Breast epithelium (tissue), 4 donors: ENCODE results near the gene IRF1. TPM values are rescaled to one million over a fixed set of nuclear protein-coding genes. Genes with fewer than 3 reads are reported as not detected.
A peak's percentile ranks its signal among the peaks of the same experiment; 100 is the strongest.
"Not testable (repeated sequence)": the region's sequence is repeated elsewhere in the genome, so short reads cannot be mapped to it uniquely, and the experiment has no call there.

Experiments
- DNase-seq, 2 donors: peaks; one replicate each; pipeline ENCODE4 v3.0.0-alpha.2; 2019; ENCODE audit warnings: low spot score in 2 of 2
- H3K27ac ChIP-seq, 2 donors: fragments of 200-600 bp; sonication (generic) in 1 of 2; one replicate each; pipeline ENCODE4 v1.5.1; 2016 to 2019; ENCODE audit warnings: mild to moderate bottlenecking in 1 of 2
- H3K27me3 ChIP-seq, 2 donors: fragments of 200-600 bp; sonication (generic) in 1 of 2; one replicate each; pipeline versions ENCODE4 v1.5.1 to v1.6.0; 2017 to 2019; ENCODE audit warnings: control low read depth in 1 of 2, mild to moderate bottlenecking in 1 of 2
- H3K36me3 ChIP-seq: fragments of 200-600 bp; one replicate; pipeline ENCODE4 v1.5.1; 2019
- H3K4me1 ChIP-seq, 2 donors: fragments of 200-600 bp; sonication (generic); one replicate each; pipeline ENCODE4 v1.5.1; 2016 to 2019; ENCODE audit warnings: control low read depth in 1 of 2
- H3K4me3 ChIP-seq, 3 donors: fragments of 200-600 bp; sonication (generic); 1 replicate in 2 of 3; 2 replicates in 1 of 3; pipeline ENCODE4 v1.5.1; 2016 to 2019; ENCODE audit warnings: mild to moderate bottlenecking in 3 of 3, moderate library complexity in 2 of 3
- H3K9me3 ChIP-seq, 2 donors: fragments of 200-600 bp; sonication (generic) in 1 of 2; one replicate each; pipeline ENCODE4 v1.5.1; 2016 to 2019; ENCODE audit warnings: control low read depth in 1 of 2
- POLR2A ChIP-seq: fragments of 450-650 bp; IDR thresholded peaks from one replicate; pipeline ENCODE4 v1.6.1; 2016; ENCODE audit warnings: antibody characterized with exemption, mild to moderate bottlenecking, moderate library complexity
- POLR2AphosphoS5 ChIP-seq, 3 donors: sonication (generic); formaldehyde crosslinking; IDR thresholded peaks; one replicate each; pipeline ENCODE4 v1.6.1; 2017; ENCODE audit warnings: antibody characterized with exemption in 3 of 3
- intact Hi-C: fragments of 100-400 bp; cut with DNase I; formaldehyde crosslinking; loops from one replicate; pipeline ENCODE4 v1.15.1; 2023; ENCODE audit warnings: low total_unique reads
- total RNA-seq, 3 donors: library from RNA; depleted of rRNA; stranded (reverse); fragments of >200 nt; gene quantifications; one replicate each; pipeline ENCODE4 v1.1.0, GENCODE V29; 2016
- TF ChIP-seq, protein P1 (sequence below), 3 donors: fragments of 450-650 bp; IDR thresholded peaks; one replicate each; pipeline ENCODE4 v1.5.1; 2016 to 2017; ENCODE audit warnings: antibody characterized with exemption in 3 of 3, mild to moderate bottlenecking in 3 of 3, moderate library complexity in 3 of 3

IRF1 gene
- total RNA-seq, 3 donors from 2014 or later = 10.4 to 27.8 (median 18.0) TPM

DNA sequence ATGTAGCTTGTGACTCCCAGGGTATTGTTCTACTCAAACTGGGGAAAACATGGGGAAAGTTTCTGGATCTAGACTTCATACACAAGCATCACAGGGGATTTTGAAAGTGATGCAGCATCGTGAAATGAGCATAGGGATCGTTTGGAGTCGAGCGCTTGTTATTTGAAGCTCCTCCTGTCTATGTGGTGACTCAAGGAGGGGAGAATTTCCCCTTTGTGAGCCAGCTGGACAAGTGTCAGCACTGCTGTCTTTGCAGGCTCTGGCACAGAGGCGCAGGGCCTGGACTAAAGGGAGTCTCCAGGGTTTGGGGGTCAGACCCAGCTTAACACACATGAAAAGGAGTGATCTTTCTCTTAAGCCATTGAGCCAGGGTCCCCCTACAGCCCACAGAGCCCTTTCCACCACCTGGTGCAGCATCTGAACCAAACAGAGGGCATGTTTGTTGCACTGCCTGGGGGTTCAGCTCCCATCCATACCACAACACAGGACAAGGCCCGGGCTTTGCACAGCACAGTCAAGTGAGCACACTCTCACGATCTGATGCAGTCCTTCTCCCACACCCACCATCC is 51.0 kb downstream of the IRF1 start:
- Histone ChIP-seq H3K4me1 (peaks cover 5 to 6% of the 10 kb centered on the region in 2 donors), H3K27ac (peak overlapping the region; percentile 69 to 73), H3K27me3 (no peaks in the 10 kb centered on the region), H3K36me3 (no peaks in the 10 kb centered on the region), H3K4me3 (no peak overlapping the region), H3K9me3 (no peaks in the 10 kb centered on the region)
- TF ChIP-seq POLR2AphosphoS5 (IDR thresholded peaks at IDR 0.05) = peak in 1 of 3 donors; percentile 28
- no peak for TF ChIP-seq POLR2A
- TF ChIP-seq, protein P1, sequence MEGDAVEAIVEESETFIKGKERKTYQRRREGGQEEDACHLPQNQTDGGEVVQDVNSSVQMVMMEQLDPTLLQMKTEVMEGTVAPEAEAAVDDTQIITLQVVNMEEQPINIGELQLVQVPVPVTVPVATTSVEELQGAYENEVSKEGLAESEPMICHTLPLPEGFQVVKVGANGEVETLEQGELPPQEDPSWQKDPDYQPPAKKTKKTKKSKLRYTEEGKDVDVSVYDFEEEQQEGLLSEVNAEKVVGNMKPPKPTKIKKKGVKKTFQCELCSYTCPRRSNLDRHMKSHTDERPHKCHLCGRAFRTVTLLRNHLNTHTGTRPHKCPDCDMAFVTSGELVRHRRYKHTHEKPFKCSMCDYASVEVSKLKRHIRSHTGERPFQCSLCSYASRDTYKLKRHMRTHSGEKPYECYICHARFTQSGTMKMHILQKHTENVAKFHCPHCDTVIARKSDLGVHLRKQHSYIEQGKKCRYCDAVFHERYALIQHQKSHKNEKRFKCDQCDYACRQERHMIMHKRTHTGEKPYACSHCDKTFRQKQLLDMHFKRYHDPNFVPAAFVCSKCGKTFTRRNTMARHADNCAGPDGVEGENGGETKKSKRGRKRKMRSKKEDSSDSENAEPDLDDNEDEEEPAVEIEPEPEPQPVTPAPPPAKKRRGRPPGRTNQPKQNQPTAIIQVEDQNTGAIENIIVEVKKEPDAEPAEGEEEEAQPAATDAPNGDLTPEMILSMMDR (IDR thresholded peaks at IDR 0.05) = no peak
- peak; percentile 62 to 78 for DNase-seq
- intact Hi-C loops = no loop called here

DNA sequence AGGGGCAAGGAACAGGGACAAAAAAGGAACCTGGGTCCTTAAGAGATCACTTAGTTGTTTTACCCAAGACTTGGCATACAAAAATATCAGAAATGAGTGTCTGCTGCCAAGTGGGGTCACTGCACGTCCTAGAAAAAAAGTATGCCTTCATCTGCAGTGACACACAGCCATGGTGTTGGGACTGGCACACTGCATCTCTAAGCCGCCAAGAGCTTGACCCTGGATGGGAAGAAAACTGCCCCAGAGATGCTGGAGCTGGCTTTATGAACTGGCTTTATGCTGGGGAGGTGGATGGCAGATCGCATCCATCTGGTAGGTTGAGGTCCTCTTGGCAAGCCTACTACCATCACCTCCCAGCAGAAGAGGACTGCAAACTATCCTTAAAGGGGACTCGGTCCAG is 51.7 kb downstream of the IRF1 start:
- H3K4me1 ChIP-seq = peaks cover 5 to 6% of the 10 kb centered on the region in 2 donors
- H3K4me3 ChIP-seq = no peak overlapping the region
- TF ChIP-seq POLR2AphosphoS5 (IDR thresholded peaks at IDR 0.05) (no peak), POLR2A (no peak)
- TF ChIP-seq, protein P1 (IDR thresholded peaks at IDR 0.05) = no peak
- no peaks in the 10 kb centered on the region for H3K36me3 ChIP-seq
- no peaks in the 10 kb centered on the region for H3K9me3 ChIP-seq
- DNase-seq = no peak
- H3K27ac ChIP-seq = peak overlapping the region; percentile 69 to 86
- H3K27me3 ChIP-seq = no peaks in the 10 kb centered on the region
- intact Hi-C loops = no loop called here

GRCh38 chr5:132438267-132438645 is 52.3 kb downstream of the IRF1 start:
- H3K4me1 ChIP-seq, DNase-seq: not testable (repeated sequence)
- peak overlapping the region; percentile 69 to 74 for H3K27ac ChIP-seq

DNA sequence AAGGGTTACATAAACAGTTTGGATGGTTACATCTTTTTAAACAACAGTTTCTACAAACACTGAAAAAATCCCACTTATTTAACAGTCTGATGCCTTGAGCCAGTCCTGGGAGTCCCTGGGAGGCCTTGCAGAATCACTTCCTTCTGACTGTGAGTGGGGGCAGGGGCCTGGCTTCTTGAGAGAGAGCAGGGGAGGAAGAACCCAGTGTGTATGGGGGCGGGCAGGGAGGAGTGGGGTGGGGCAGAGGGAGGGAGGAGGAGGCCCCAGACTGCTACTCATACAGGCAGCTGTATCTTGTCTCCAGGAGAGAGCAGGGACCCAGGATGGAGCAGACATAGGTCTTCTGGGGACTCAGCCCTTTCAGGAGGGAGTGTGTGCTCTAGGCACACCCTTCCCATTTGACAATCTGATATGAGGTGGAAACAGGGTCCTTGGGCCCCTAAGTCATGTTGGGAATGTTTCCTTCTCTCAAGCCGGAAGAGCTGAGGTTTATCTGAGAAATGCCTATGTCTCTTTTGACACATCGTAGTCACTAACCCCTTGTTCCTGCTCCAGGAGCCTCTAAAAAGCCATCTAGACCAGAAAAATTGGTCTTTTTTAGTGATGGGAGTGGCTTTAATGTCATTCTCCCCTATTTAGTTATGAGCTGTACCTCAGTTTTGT is 52.8 kb downstream of the IRF1 start:
- Histone ChIP-seq H3K9me3 (no peaks in the 10 kb centered on the region), H3K4me3 (no peak overlapping the region), H3K27me3 (no peaks in the 10 kb centered on the region), H3K4me1 (peaks cover 5 to 6% of the 10 kb centered on the region in 2 donors), H3K27ac (peak overlapping the region; percentile 69 to 74), H3K36me3 (no peaks in the 10 kb centered on the region)
- DNase-seq = peak in 1 of 2 donors; percentile 49
- TF ChIP-seq POLR2AphosphoS5 (IDR thresholded peaks at IDR 0.05) (no peak), POLR2A (no peak)
- TF ChIP-seq, protein P1 (IDR thresholded peaks at IDR 0.05) = no peak
- intact Hi-C loops = no loop called here

More at GRCh38 chr5:132438267-132438645, 52.3 kb downstream of the IRF1 start:
- H3K27me3 ChIP-seq, H3K4me3 ChIP-seq, H3K9me3 ChIP-seq, intact Hi-C loops, H3K36me3 ChIP-seq: not testable (repeated sequence)

GRCh38 chr5:132436936-132437335 is 53.6 kb downstream of the IRF1 start:
- Histone ChIP-seq H3K4me3 (no peak overlapping the region), H3K36me3 (no peaks in the 10 kb centered on the region), H3K27me3 (no peaks in the 10 kb centered on the region), H3K9me3 (no peaks in the 10 kb centered on the region), H3K27ac (peak overlapping the region; percentile 3 to 69), H3K4me1 (peaks cover 5 to 6% of the 10 kb centered on the region in 2 donors)
- no peak for DNase-seq
- TF ChIP-seq, protein P1 (IDR thresholded peaks at IDR 0.05) = no peak
- TF ChIP-seq POLR2A (no peak), POLR2AphosphoS5 (IDR thresholded peaks at IDR 0.05) (no peak)
- intact Hi-C loops = no loop called here
